OCI-LY3 (cell line): ENCODE data around the gene LST1.

ENCODE experiments used
- H2AFZ ChIP-seq: fragments of 200-600, 300-600 bp; shearing (Covaris generic); 2 replicates; pipeline ENCODE4 v1.6.0; 2014; ENCODE audit warnings: antibody characterized with exemption, low read depth, low read length
- H3K27ac ChIP-seq: fragments of 200-600, 300-600 bp; sonication (generic); 2 replicates; pipeline ENCODE4 v1.5.1; 2014; ENCODE audit warnings: mild to moderate bottlenecking, low read length, moderate library complexity, mixed read lengths
- H3K27me3 ChIP-seq: fragments of 200-600, 300-600 bp; sonication (generic); 2 replicates; pipeline ENCODE4 v1.6.1; 2014; ENCODE audit warnings: low read depth, low read length, mixed read lengths
- H3K36me3 ChIP-seq: fragments of 200-600, 300-600 bp; sonication (generic); replicated peaks from 2 replicates; pipeline ENCODE3; 2014; ENCODE audit warnings: low read depth, low read length, mixed read lengths
- H3K4me1 ChIP-seq: fragments of 300-600, 200-600 bp; sonication (generic); 2 replicates; pipeline ENCODE4 v1.6.1; 2014; ENCODE audit warnings: low read length, mixed read lengths
- H3K4me2 ChIP-seq: fragments of 200-600, 300-600 bp; sonication (generic); 2 replicates; pipeline ENCODE4 v1.6.1; 2014; ENCODE audit warnings: low read length, mixed read lengths
- H3K4me3 ChIP-seq: fragments of 300-600, 200-600 bp; sonication (generic); 2 replicates; pipeline ENCODE4 v1.5.1; 2014; ENCODE audit warnings: antibody characterized with exemption, mild to moderate bottlenecking, low read length, moderate library complexity
- H3K79me2 ChIP-seq: fragments of 300-600, 200-600 bp; shearing (Covaris generic); 2 replicates; pipeline ENCODE4 v1.6.1; 2014; ENCODE audit warnings: mild to moderate bottlenecking, low read length, mixed read lengths
- H3K9ac ChIP-seq: fragments of 300-600, 200-600 bp; shearing (Covaris generic); 2 replicates; pipeline ENCODE4 v1.6.0; 2014; ENCODE audit warnings: mild to moderate bottlenecking, low read length, moderate library complexity
- H3K9me3 ChIP-seq: fragments of 200-600, 300-600 bp; shearing (Covaris generic); 2 replicates; pipeline ENCODE4 v1.6.1; 2014; ENCODE audit warnings: low read length, mixed read lengths; ENCODE audit not compliant: insufficient read depth
- H4K20me1 ChIP-seq: fragments of 200-600, 300-600 bp; sonication (generic); 2 replicates; pipeline ENCODE4 v1.6.1; 2016; ENCODE audit warnings: low read length, mixed read lengths; ENCODE audit not compliant: insufficient read depth
- EZH2phosphoT487 ChIP-seq: fragments of 200-600 bp; shearing (Covaris generic); IDR thresholded peaks from 2 replicates; pipeline ENCODE4 v1.6.1; 2018; ENCODE audit warnings: antibody characterized with exemption, mixed run types, low read depth
- TF ChIP-seq, protein P1 (sequence below): fragments of 200-600, 300-600 bp; sonication (generic); IDR thresholded peaks from 2 replicates; pipeline ENCODE4 v1.5.1; 2014; ENCODE audit warnings: antibody characterized with exemption, low read length, low read depth

LST1 gene

GRCh38 chr6:31586008-31586407, at the start of gene LST1:
LST1 (plus strand) TSS chr6:31586277; CDS start chr6:31587300, 1,023 bp downstream.
- peak within 1 kb of the TSS; percentile 82 for H3K27ac ChIP-seq

GRCh38 chr6:31538805-31539400, 47.2 kb upstream of the LST1 start:
- Histone ChIP-seq H3K36me3 (peaks cover 53% of the 10 kb centered on the region), H3K4me3 (no peak overlapping the region), H2AFZ (no peak overlapping the region), H3K27ac (no peak overlapping the region), H3K4me1 (peaks cover 22% of the 10 kb centered on the region), H3K79me2 (peaks cover 82% of the 10 kb centered on the region), H3K27me3 (no peaks in the 10 kb centered on the region), H4K20me1 (peaks cover 56% of the 10 kb centered on the region), H3K4me2 (peak overlapping the region; percentile 88), H3K9ac (no peak overlapping the region), H3K9me3 (no peaks in the 10 kb centered on the region)
- TF ChIP-seq EZH2phosphoT487, result no peak
- TF ChIP-seq, protein P1, sequence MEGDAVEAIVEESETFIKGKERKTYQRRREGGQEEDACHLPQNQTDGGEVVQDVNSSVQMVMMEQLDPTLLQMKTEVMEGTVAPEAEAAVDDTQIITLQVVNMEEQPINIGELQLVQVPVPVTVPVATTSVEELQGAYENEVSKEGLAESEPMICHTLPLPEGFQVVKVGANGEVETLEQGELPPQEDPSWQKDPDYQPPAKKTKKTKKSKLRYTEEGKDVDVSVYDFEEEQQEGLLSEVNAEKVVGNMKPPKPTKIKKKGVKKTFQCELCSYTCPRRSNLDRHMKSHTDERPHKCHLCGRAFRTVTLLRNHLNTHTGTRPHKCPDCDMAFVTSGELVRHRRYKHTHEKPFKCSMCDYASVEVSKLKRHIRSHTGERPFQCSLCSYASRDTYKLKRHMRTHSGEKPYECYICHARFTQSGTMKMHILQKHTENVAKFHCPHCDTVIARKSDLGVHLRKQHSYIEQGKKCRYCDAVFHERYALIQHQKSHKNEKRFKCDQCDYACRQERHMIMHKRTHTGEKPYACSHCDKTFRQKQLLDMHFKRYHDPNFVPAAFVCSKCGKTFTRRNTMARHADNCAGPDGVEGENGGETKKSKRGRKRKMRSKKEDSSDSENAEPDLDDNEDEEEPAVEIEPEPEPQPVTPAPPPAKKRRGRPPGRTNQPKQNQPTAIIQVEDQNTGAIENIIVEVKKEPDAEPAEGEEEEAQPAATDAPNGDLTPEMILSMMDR, result no peak

More at GRCh38 chr6:31586008-31586407, at the start of gene LST1:
- Histone ChIP-seq H3K9me3 (no peaks in the 10 kb centered on the region), H3K27me3 (no peaks in the 10 kb centered on the region), H3K4me3 (no peak within 1 kb of the TSS; the same call in 1 of the 2 replicates), H3K36me3 (peaks cover 11% of the 10 kb centered on the region), H4K20me1 (no peaks in the 10 kb centered on the region), H3K4me1 (peaks cover 49% of the 10 kb centered on the region), H2AFZ (no peak within 1 kb of the TSS), H3K9ac (peak within 1 kb of the TSS; percentile 52; the same call in 1 of the 2 replicates), H3K4me2 (peak within 1 kb of the TSS; percentile 61), H3K79me2 (peaks cover 27% of the 10 kb centered on the region)
- TF ChIP-seq, protein P1, result no peak
- no peak for TF ChIP-seq EZH2phosphoT487

DNA sequence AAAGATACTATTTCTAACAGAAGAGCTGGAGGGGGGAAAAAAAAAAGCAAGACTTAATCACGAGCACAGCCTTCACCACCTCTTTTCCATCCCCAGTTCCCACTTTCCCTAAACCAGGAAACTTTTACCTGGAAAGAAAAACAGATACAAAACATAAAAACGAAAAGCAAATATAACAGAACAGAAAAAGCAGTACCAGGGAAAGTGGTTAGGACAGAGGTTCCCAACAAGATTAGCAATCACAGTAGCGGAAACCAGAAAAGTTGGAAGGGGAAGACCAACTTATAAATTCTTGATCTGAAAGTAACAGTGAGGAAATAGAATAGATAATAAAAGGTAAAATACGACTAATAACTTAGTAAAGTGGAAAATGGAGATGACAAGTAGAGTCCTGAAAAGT, 45.4 kb upstream of the LST1 start:
- H3K9me3 ChIP-seq, result no peaks in the 10 kb centered on the region
- H3K27ac ChIP-seq, result peak overlapping the region; percentile 85
- peak overlapping the region; percentile 98 for H3K4me3 ChIP-seq
- H3K27me3 ChIP-seq, result no peaks in the 10 kb centered on the region
- peaks cover 44% of the 10 kb centered on the region for H4K20me1 ChIP-seq
- peak overlapping the region; percentile 88 for H3K4me2 ChIP-seq
- H3K4me1 ChIP-seq, result peaks cover 22% of the 10 kb centered on the region
- peaks cover 71% of the 10 kb centered on the region for H3K79me2 ChIP-seq
- H2AFZ ChIP-seq, result no peak overlapping the region
- TF ChIP-seq, protein P1, result no peak
- TF ChIP-seq EZH2phosphoT487, result no peak
- peak overlapping the region; percentile 96 for H3K9ac ChIP-seq
- peaks cover 36% of the 10 kb centered on the region for H3K36me3 ChIP-seq

GRCh38 chr6:31541059-31541657, 44.9 kb upstream of the LST1 start:
- H3K36me3 ChIP-seq, result peaks cover 31% of the 10 kb centered on the region

More at GRCh38 chr6:31541059-31541657, 44.9 kb upstream of the LST1 start:
- Histone ChIP-seq H3K27ac (peak overlapping the region; percentile 85), H3K4me2 (peak overlapping the region; percentile 88), H3K9me3 (no peaks in the 10 kb centered on the region), H3K79me2 (peaks cover 66% of the 10 kb centered on the region), H4K20me1 (peaks cover 39% of the 10 kb centered on the region), H3K9ac (peak overlapping the region; percentile 96), H2AFZ (no peak overlapping the region), H3K4me3 (peak overlapping the region; percentile 98), H3K4me1 (peaks cover 24% of the 10 kb centered on the region), H3K27me3 (no peaks in the 10 kb centered on the region)
- TF ChIP-seq EZH2phosphoT487, result no peak
- TF ChIP-seq, protein P1, result no peak
